Parathyroid adenoma (tissue), 2 donors: ENCODE measurements around the gene SLC26A1.

Experiments used
- H2AFZ ChIP-seq: fragments of 300-600 bp; sonication (generic); one replicate; pipeline ENCODE4 v1.7.0; 2017; ENCODE audit warnings: antibody characterized with exemption, mild to moderate bottlenecking
- H3K27ac ChIP-seq: fragments of 300-600 bp; sonication (generic); one replicate; pipeline ENCODE4 v1.7.0; 2017
- H3K27me3 ChIP-seq: fragments of 300-600 bp; sonication (generic); one replicate; pipeline ENCODE4 v1.7.0; 2017; ENCODE audit warnings: low read length; ENCODE audit not compliant: control insufficient read depth, insufficient read depth
- H3K36me3 ChIP-seq: fragments of 300-600 bp; sonication (generic); one replicate; pipeline ENCODE4 v1.7.0; 2017; ENCODE audit warnings: low read length; ENCODE audit not compliant: control insufficient read depth, insufficient read depth
- H3K4me1 ChIP-seq: fragments of 300-600 bp; sonication (generic); one replicate; pipeline ENCODE4 v1.7.0; 2017; ENCODE audit warnings: control low read depth
- H3K4me2 ChIP-seq: fragments of 300-600 bp; sonication (generic); one replicate; pipeline ENCODE4 v1.7.0; 2017; ENCODE audit warnings: low read length
- H3K4me3 ChIP-seq: fragments of 300-600 bp; sonication (generic); one replicate; pipeline ENCODE4 v1.7.0; 2017; ENCODE audit warnings: low read depth, low read length
- H3K79me2 ChIP-seq: fragments of 300-600 bp; sonication (generic); one replicate; pipeline ENCODE4 v1.7.0; 2017; ENCODE audit warnings: control low read depth
- H3K9ac ChIP-seq: fragments of 300-600 bp; sonication (generic); one replicate; pipeline ENCODE4 v1.7.0; 2017; ENCODE audit warnings: mild to moderate bottlenecking
- H3K9me3 ChIP-seq: fragments of 300-600 bp; sonication (generic); one replicate; pipeline ENCODE4 v1.7.0; 2017; ENCODE audit warnings: low read length; ENCODE audit not compliant: control insufficient read depth
- TF ChIP-seq, protein P1 (sequence below): fragments of 300-600 bp; sonication (generic); IDR thresholded peaks from one replicate; pipeline ENCODE4 v1.7.0; 2017; ENCODE audit warnings: antibody characterized with exemption, mild to moderate bottlenecking
- donor health status: primary hyperparathyroidism.

SLC26A1 gene

DNA sequence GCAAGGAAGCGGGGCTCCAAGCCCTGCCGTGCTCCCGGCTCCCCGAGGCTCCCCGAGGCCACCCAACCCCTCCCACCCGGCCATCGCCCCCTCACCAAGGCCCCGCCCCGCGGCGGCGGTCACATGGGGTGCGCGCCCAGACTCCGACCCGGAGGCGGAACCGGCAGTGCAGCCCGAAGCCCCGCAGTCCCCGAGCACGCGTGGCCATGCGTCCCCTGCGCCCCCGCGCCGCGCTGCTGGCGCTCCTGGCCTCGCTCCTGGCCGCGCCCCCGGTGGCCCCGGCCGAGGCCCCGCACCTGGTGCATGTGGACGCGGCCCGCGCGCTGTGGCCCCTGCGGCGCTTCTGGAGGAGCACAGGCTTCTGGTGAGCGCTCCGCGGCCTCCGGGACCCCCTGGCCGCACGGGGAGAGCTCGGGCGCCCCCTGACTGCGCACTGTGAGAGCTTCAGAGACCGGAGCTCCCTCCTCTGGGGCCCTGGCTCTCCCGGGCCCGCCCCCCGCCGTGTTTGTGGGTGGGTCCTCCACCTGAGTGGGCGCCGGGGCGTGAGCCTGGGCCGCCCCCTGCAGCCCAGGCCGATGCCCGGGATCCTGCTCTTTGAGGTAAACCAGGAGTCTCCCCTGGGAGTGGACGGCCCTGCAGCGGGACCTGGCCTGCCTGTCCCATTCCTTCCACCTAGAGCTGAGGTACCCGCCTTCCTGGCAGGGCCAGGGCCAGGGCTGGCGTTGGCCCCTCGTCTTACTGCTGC is 6.2 kb downstream of the SLC26A1 start, which contains the start of gene IDUA:
Gene IDUA (plus strand): TSS at position 166 of the 745 bp plus-strand sequence. CDS start 41 bp downstream, at position 207.
- peak within 1 kb of the TSS; percentile 19 for H3K27ac ChIP-seq
- no peaks in the 10 kb centered on the region for H3K79me2 ChIP-seq
- H2AFZ ChIP-seq, result peak within 1 kb of the TSS; percentile 83

DNA sequence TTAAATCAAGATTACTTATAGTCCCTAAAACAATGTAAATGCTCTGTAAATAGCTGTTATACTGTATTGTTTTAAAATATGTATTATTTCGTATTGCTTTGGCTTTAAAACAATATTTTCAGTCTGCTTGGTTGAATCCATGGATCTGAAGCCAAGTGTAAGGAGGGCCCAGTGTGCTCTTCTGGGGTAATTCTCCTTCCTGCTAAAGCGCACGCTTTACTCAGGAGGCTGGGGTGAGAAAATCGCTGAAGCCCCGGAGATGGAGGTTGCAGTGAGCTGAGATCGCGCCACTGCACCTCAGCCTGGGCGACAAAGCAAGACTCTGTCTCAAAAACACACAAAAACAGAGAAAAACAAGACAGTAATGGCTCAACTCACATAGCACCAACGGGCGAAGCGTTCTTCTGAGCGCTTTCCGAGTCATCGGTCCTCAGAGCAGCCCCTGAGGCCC is 6.8 kb downstream of the SLC26A1 start:
- peak overlapping the region; percentile 19 for H3K27ac ChIP-seq
- H3K4me1 ChIP-seq, result no peaks in the 10 kb centered on the region
- no peaks in the 10 kb centered on the region for H3K9me3 ChIP-seq
- H3K4me3 ChIP-seq, result peak overlapping the region; percentile 64
- peak overlapping the region; percentile 83 for H2AFZ ChIP-seq
- H3K79me2 ChIP-seq, result no peaks in the 10 kb centered on the region
- H3K4me2 ChIP-seq, result peak overlapping the region; percentile 92
- no peaks in the 10 kb centered on the region for H3K27me3 ChIP-seq
- no peaks in the 10 kb centered on the region for H3K36me3 ChIP-seq
- no peak overlapping the region for H3K9ac ChIP-seq
- TF ChIP-seq, protein P1, sequence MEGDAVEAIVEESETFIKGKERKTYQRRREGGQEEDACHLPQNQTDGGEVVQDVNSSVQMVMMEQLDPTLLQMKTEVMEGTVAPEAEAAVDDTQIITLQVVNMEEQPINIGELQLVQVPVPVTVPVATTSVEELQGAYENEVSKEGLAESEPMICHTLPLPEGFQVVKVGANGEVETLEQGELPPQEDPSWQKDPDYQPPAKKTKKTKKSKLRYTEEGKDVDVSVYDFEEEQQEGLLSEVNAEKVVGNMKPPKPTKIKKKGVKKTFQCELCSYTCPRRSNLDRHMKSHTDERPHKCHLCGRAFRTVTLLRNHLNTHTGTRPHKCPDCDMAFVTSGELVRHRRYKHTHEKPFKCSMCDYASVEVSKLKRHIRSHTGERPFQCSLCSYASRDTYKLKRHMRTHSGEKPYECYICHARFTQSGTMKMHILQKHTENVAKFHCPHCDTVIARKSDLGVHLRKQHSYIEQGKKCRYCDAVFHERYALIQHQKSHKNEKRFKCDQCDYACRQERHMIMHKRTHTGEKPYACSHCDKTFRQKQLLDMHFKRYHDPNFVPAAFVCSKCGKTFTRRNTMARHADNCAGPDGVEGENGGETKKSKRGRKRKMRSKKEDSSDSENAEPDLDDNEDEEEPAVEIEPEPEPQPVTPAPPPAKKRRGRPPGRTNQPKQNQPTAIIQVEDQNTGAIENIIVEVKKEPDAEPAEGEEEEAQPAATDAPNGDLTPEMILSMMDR, result no peak

More for the DNA sequence above, 6.2 kb downstream of the SLC26A1 start, which contains the start of gene IDUA:
- Histone ChIP-seq H3K36me3 (no peaks in the 10 kb centered on the region), H3K9me3 (no peaks in the 10 kb centered on the region), H3K9ac (no peak within 1 kb of the TSS), H3K4me1 (no peaks in the 10 kb centered on the region), H3K4me3 (peak within 1 kb of the TSS; percentile 64), H3K27me3 (no peaks in the 10 kb centered on the region), H3K4me2 (peak within 1 kb of the TSS; percentile 92)
- TF ChIP-seq, protein P1, result peak; percentile 39

DNA sequence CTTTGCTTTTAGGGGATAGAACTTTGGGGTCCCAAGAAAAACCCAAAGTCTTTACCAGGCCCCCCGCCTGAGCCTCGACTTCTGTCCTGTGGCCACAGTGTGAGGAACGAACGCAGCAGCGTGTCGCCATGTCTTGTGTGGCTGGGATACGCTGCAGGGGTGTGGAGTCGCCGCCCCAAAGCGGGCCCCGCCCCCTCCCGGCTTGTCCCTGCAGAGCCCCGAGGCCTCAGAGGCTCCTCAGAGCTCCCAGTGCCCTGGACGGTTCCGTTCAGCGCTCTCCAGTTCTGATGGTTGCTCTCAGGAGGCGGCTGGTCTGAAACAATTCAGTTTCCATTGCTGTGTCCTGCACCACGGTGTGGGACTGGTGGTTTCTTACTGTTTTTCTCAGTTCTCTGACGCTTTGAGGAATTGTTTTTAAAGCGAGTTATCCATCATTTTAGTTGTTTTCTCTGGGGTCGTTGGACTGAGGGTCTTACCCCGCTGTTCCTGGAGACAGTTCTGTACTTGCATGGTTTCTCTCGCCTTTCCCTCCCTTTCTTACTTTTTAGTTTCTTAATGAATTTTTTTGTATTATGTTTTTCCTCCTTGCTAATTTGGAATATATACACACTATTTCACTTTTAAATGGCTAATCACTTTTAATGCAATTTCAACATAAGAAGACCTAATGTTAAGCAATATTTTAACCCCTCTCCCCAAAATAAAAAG is 7.9 kb downstream of the SLC26A1 start:
- peak overlapping the region; percentile 42 for H2AFZ ChIP-seq
- no peaks in the 10 kb centered on the region for H3K9me3 ChIP-seq
- H3K36me3 ChIP-seq, result no peaks in the 10 kb centered on the region
- H3K27me3 ChIP-seq, result no peaks in the 10 kb centered on the region
- peak overlapping the region; percentile 52 for H3K4me2 ChIP-seq
- H3K9ac ChIP-seq, result no peak overlapping the region
- no peaks in the 10 kb centered on the region for H3K79me2 ChIP-seq
- no peaks in the 10 kb centered on the region for H3K4me1 ChIP-seq
- H3K4me3 ChIP-seq, result peak overlapping the region; percentile 42
- TF ChIP-seq, protein P1, result no peak
- H3K27ac ChIP-seq, result no peak overlapping the region

DNA sequence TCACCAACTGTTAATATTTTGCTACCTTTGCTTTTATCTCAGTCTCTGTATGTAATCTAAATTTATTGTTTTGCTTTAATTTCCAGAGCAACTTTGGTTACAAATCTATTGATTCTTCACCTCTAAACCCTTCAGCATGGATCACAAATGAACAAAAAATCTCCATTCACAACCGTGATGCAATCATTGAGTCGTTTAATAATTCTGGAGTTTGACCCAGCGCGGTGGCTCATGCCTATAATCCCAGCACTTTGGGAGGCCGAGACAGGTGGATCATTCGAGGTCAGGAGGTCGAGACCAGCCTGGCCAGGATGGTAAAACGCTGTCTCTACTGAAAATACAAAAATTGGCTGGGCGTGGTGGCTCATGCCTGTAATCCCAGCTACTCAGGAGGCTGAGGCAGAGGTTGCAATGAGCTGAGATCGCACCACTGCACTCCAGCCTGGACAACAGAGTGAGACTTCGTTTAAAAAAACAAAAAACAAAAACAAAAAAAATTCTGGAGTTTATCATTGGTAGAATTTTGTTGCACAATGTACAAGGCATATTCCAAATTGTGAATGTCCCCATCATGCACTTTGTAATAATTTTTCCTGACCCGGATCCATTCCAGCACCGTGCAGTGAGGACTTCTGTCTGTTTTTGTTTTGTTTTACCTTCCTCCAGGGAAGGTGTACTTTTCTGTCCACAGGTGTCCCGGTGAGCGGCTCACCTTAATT is 8.7 kb downstream of the SLC26A1 start:
- Histone ChIP-seq H3K9me3 (no peaks in the 10 kb centered on the region), H3K4me2 (peak overlapping the region; percentile 52), H3K4me3 (peak overlapping the region; percentile 42), H3K27me3 (no peaks in the 10 kb centered on the region), H3K79me2 (no peaks in the 10 kb centered on the region), H2AFZ (peak overlapping the region; percentile 42), H3K9ac (no peak overlapping the region), H3K27ac (no peak overlapping the region), H3K4me1 (no peaks in the 10 kb centered on the region), H3K36me3 (no peaks in the 10 kb centered on the region)
- TF ChIP-seq, protein P1, result no peak
